Stomach (tissue), 9 donors: ENCODE data around the gene RNF113B. TPM values are rescaled to one million over a fixed set of nuclear protein-coding genes. Genes with fewer than 3 reads are reported as not detected.

Experiments
- DNase-seq, 2 donors: peaks; one replicate each; pipeline versions ENCODE4 v3.0.0 to v3.0.0-alpha.2; 2013 to 2019
- H3K27ac ChIP-seq, 5 donors: fragments of 200-600 bp in 4 of 5; sonication (generic) in 4 of 5; one replicate each; pipeline ENCODE4 v1.5.1; 2013 to 2019; ENCODE audit warnings: mild to moderate bottlenecking in 1 of 5, moderate library complexity in 1 of 5
- H3K27me3 ChIP-seq, 3 donors: fragments of 200-600 bp; sonication (generic); one replicate each; pipeline ENCODE4 v1.5.1; 2017 to 2019; ENCODE audit warnings: mixed run types in 1 of 3
- H3K36me3 ChIP-seq, 4 donors: fragments of 200-600 bp; sonication (generic); 1 replicate in 3 of 4; 2 replicates in 1 of 4; pipeline ENCODE4 v1.5.1; 2016 to 2019
- H3K4me1 ChIP-seq, 4 donors: fragments of 200-600 bp; sonication (generic); one replicate each; pipeline ENCODE4 v1.5.1; 2016 to 2019
- H3K4me3 ChIP-seq, 4 donors: fragments of 200-600 bp; sonication (generic) in 3 of 4; one replicate each; pipeline ENCODE4 v1.5.1; 2016 to 2019; ENCODE audit warnings: mild to moderate bottlenecking in 1 of 4
- H3K9me3 ChIP-seq, 4 donors: fragments of 200-600 bp; sonication (generic); one replicate each; pipeline ENCODE4 v1.5.1; 2016 to 2019
- EP300 ChIP-seq: sonication (generic); formaldehyde crosslinking; IDR thresholded peaks from one replicate; pipeline ENCODE4 v1.6.1; 2017; ENCODE audit warnings: antibody characterized with exemption
- POLR2A ChIP-seq, 4 donors: fragments of 450-650 bp; IDR thresholded peaks; one replicate each; pipeline ENCODE4 v1.6.1; 2016; ENCODE audit warnings: antibody characterized with exemption in 4 of 4, control low read depth in 2 of 4, mild to moderate bottlenecking in 1 of 4, moderate library complexity in 1 of 4
- POLR2AphosphoS5 ChIP-seq, 3 donors: sonication (generic); formaldehyde crosslinking; IDR thresholded peaks; one replicate each; pipeline ENCODE4 v1.6.1; 2016; ENCODE audit warnings: antibody characterized with exemption in 3 of 3
- WGBS, 5 donors: extraction: QIAGEN DNeasy Blood & Tissue Kit in 3 of 5; methylation state at CpG; one replicate each; pipeline versions ENCODE4 v1.1.5 to v1.1.7; 2013 to 2018; 5-methylcytosine and 5-hydroxymethylcytosine counted together
- intact Hi-C: fragments of 100-400 bp; cut with DNase I; formaldehyde crosslinking; loops from one replicate; pipeline ENCODE4 v1.15.1; 2023; ENCODE audit warnings: low total_unique reads
- polyA plus RNA-seq, 3 donors: library from polyadenylated mRNA; stranded (reverse); fragments of 200-250 nt; gene quantifications; one replicate each; pipeline ENCODE4 v1.2.3, GENCODE V29; 2013
- total RNA-seq, 5 donors: library from RNA; depleted of rRNA; stranded (reverse); fragments of >200 nt; gene quantifications; one replicate each; pipeline versions ENCODE4 v1.1.0 to v1.2.3, GENCODE V29; 2014 to 2016
- TF ChIP-seq, protein P1 (sequence below), 7 experiments: fragments of 450-650 bp in 4 of 7; fragments of 200-600 bp in 3 of 7; sonication (generic) in 3 of 7; IDR thresholded peaks; one replicate each; pipeline ENCODE4 v1.5.1; 2016 to 2019; ENCODE audit warnings: antibody characterized with exemption in 7 of 7, control low read depth in 2 of 7, mild to moderate bottlenecking in 1 of 7
- donor health status: healthy with polysubstance abuse.
- donor health status: Bipolar disorder and iron deficiency.
- donor health status: healthy.

The RNF113B gene
- total and polyA plus RNA-seq, 8 donors = not detected

GRCh38 chr13:98143601-98144026, 33.5 kb downstream of the RNF113B start:
- TF ChIP-seq POLR2AphosphoS5 (IDR thresholded peaks at IDR 0.05) (no peak), EP300 (no peak), POLR2A (IDR thresholded peaks at IDR 0.05) (no peak)
- TF ChIP-seq, protein P1, sequence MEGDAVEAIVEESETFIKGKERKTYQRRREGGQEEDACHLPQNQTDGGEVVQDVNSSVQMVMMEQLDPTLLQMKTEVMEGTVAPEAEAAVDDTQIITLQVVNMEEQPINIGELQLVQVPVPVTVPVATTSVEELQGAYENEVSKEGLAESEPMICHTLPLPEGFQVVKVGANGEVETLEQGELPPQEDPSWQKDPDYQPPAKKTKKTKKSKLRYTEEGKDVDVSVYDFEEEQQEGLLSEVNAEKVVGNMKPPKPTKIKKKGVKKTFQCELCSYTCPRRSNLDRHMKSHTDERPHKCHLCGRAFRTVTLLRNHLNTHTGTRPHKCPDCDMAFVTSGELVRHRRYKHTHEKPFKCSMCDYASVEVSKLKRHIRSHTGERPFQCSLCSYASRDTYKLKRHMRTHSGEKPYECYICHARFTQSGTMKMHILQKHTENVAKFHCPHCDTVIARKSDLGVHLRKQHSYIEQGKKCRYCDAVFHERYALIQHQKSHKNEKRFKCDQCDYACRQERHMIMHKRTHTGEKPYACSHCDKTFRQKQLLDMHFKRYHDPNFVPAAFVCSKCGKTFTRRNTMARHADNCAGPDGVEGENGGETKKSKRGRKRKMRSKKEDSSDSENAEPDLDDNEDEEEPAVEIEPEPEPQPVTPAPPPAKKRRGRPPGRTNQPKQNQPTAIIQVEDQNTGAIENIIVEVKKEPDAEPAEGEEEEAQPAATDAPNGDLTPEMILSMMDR (IDR thresholded peaks at IDR 0.05) = no peak
- Histone ChIP-seq H3K36me3 (no peaks in the 10 kb centered on the region), H3K27me3 (peaks cover 0 to 26% (median 0%) of the 10 kb centered on the region in 3 donors), H3K9me3 (no peaks in the 10 kb centered on the region), H3K4me3 (peak overlapping the region; percentile 79 to 91 (median 85)), H3K27ac (peak overlapping the region; percentile 79 to 96 (median 90)), H3K4me1 (peaks cover 26 to 49% (median 41%) of the 10 kb centered on the region in 4 donors)
- intact Hi-C loops = no loop called here
- peak in 1 of 2 donors; percentile 70 for DNase-seq
- 0 to 1% (median 0%) methylated on average over 40 to 60 of the region's 60 CpGs for whole genome bisulfite sequencing, 5 donors

DNA sequence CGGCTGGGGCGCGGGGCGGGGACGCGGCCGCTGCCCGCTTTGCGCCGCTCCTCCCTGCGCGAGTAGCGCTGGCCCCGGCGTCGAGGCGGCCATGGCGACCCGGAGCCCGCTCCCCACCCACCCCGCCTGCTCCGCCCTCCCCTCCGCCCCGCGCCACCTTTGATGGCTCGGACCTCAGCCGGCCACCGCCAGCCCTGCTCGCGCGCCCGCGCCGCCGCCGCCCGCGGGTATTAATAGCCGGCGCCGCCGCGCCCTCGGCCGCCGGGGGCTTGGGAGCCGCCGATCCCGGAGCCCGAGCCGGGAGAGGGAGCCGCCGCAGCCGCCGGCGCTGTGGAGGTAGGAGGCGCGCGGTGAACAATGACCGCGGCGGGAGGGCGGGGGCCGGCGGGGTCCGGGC, 33.9 kb downstream of the RNF113B start:
- peak overlapping the region; percentile 79 to 91 (median 85) for H3K4me3 ChIP-seq
- no peak for TF ChIP-seq POLR2AphosphoS5 (IDR thresholded peaks at IDR 0.05)
- peak overlapping the region; percentile 79 to 96 (median 90) for H3K27ac ChIP-seq
- peaks cover 26 to 49% (median 41%) of the 10 kb centered on the region in 4 donors for H3K4me1 ChIP-seq
- intact Hi-C loops = no loop called here
- no peak for DNase-seq
- H3K36me3 ChIP-seq = no peaks in the 10 kb centered on the region
- H3K9me3 ChIP-seq = no peaks in the 10 kb centered on the region
- H3K27me3 ChIP-seq = peaks cover 0 to 26% (median 0%) of the 10 kb centered on the region in 3 donors
- WGBS, 5 donors = 0 to 4% (median 1%) methylated on average over 9 to 60 of the region's 66 CpGs

DNA sequence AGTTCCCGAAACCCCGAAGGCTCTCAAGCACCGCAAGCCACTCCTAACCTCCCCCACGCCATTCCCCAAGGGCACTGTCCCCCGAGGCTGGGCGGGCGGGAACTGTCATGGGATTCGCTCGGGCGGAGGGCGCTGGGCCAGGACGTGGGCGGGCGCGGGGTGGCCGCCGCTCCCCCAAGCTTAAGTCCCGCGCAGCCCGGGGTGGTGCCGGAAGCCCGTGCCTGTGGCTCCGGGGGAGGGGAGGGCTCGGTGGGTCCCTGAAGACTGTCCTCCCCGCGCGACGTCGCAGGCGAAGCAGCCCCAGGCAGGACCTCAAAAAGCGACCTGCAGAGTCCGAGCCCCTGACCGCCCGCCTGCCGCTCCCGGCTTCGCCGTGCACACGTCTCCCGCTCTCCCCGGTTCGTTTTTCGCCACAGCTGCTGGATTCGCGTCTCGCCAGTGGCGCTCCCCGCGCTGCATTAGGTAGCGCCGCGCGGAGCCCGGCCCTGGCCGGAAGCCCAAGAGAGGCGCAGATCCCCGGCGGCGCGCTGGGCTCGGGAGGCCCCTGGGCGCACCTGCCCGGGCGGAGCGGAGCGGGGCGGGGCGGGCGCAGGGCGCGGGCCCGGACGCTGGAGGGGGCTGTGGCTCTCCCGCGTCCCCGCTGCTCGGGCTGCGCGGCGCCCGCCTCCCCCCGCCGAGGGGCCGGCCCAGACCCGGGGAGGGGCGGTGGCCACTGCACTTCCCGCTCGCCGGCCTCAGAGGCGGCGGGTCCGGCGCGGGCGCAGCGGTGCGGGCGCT, 34.5 kb downstream of the RNF113B start, which contains the start of gene FARP1:
Gene FARP1 (plus strand): TSS at position 715 of the 777 bp plus-strand sequence. CDS start 70,149 bp downstream, outside the sequence.
- peaks cover 26 to 48% (median 39%) of the 10 kb centered on the region in 4 donors for H3K4me1 ChIP-seq
- H3K36me3 ChIP-seq = no peaks in the 10 kb centered on the region
- intact Hi-C loops = no loop called here
- peaks cover 0 to 26% (median 0%) of the 10 kb centered on the region in 3 donors for H3K27me3 ChIP-seq
- no peaks in the 10 kb centered on the region for H3K9me3 ChIP-seq
- DNase-seq = peak; percentile 88 to 95
- TF ChIP-seq POLR2A (IDR thresholded peaks at IDR 0.05) (no peak), EP300 (no peak), POLR2AphosphoS5 (IDR thresholded peaks at IDR 0.05) (peak in 2 of 3 donors; percentile 25 to 66)
- TF ChIP-seq, protein P1 (IDR thresholded peaks at IDR 0.05) = peak in 3 of 7 experiments; percentile 11 to 81 (median 51)
- H3K27ac ChIP-seq = peak within 1 kb of the TSS; percentile 79 to 96 (median 90)
- peak within 1 kb of the TSS; percentile 79 to 91 (median 85) for H3K4me3 ChIP-seq
- 0 to 1% (median 0%) methylated on average over 11 to 98 of the region's 98 CpGs for WGBS, 5 donors

DNA sequence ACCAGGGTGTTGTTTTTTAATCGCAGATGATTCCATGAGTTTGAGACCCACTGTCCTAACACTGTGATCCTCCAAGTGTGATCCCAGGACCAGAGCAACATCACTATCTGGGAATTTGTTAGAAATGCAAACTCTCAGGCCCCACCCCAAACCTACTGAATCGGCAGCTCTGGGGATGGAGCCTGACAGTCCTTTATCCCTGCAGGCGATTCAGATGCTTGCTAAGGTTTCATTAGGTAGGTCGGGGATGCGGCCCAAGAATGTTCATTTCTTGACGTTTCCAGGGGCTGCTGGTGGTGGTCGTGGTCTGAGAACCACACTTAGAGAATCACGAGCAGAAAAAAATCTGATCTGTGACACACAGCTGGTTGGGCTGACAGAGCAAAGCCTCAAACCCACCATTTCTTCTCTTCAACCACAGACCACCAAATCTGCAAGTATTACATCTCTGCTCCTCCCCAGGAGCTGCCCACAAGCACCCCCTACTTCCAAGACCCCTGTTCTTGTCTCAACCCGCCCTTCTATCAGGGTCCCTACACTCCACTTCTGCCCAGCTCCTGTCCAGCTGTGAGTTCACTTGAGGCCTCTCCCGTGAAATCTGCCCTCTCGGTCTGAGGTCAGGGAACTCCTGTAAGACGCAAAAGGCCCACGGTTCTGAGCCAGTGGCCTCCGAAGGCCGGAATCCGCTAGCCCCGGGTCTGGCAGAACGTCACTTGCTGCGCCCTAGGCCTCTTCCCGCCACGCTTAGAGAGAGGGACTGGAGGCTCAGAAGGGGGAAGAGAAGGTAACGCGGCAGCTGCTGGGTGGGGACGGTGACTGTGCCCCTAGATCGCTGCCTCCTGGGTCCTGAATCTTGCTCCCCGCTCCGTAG, 35.3 kb downstream of the RNF113B start:
- peak; percentile 27 to 71 for DNase-seq
- Histone ChIP-seq H3K9me3 (no peaks in the 10 kb centered on the region), H3K27me3 (peaks cover 0 to 26% (median 0%) of the 10 kb centered on the region in 3 donors), H3K27ac (peak overlapping the region; percentile 64 to 96 (median 90)), H3K36me3 (no peaks in the 10 kb centered on the region), H3K4me1 (peaks cover 26 to 40% (median 32%) of the 10 kb centered on the region in 4 donors), H3K4me3 (peak overlapping the region; percentile 79 to 91 (median 85))
- intact Hi-C loops = no loop called here
- TF ChIP-seq POLR2A (IDR thresholded peaks at IDR 0.05) (no peak), EP300 (no peak), POLR2AphosphoS5 (IDR thresholded peaks at IDR 0.05) (no peak)
- TF ChIP-seq, protein P1 (IDR thresholded peaks at IDR 0.05) = no peak
- 28 to 42% (median 31%) methylated on average over 27 of the region's 27 CpGs for WGBS, 5 donors
